H1 (cell line): Measurements from ENCODE around the gene PIP4K2C. TPM values are rescaled to one million over a fixed set of nuclear protein-coding genes. Genes with fewer than 3 reads are reported as not detected.

Experiments used
- KDM4A ChIP-seq: IDR thresholded peaks from one replicate; pipeline ENCODE4 v1.7.1; 2012; ENCODE audit warnings: low read depth, mild to moderate bottlenecking, moderate library complexity, low read length, inconsistent platforms; ENCODE audit not compliant: severe bottlenecking
- KDM5A ChIP-seq: fragments of 200-600 bp; IDR thresholded peaks from 2 replicates; pipeline ENCODE4 v1.7.1; 2012; ENCODE audit warnings: mild to moderate bottlenecking, low read length, inconsistent platforms, mixed read lengths
- RBBP5 ChIP-seq: IDR thresholded peaks from 2 replicates; pipeline ENCODE4 v1.7.1; 2012; ENCODE audit warnings: low read depth, mild to moderate bottlenecking, inconsistent platforms, low read length, moderate library complexity, borderline replicate concordance
- SUZ12 ChIP-seq: fragments of 200-600 bp; sonication (generic); IDR thresholded peaks from 2 replicates; pipeline ENCODE4 v1.6.1; 2012; ENCODE audit warnings: mild to moderate bottlenecking, inconsistent platforms, low read length, moderate library complexity, mixed read lengths
- TAF7 ChIP-seq: optimal IDR thresholded peaks from 2 replicates; pipeline ENCODE3; 2011; ENCODE audit warnings: low read depth, mild to moderate bottlenecking, inconsistent platforms, low read length, moderate library complexity, borderline replicate concordance
- polyA plus RNA-seq, 7 experiments: library from polyadenylated mRNA; depleted of rRNA in 3 of 7; stranded (reverse) in 5 of 7; unstranded in 2 of 7; fragments of >200 nt in 5 of 7; fragments of 200-250 nt in 2 of 7; gene quantifications; 1 replicate in 5 of 7; 2 replicates in 1 of 7; 4 replicates in 1 of 7; pipeline versions ENCODE4 v1.2.1 to v1.2.3, GENCODE V29; 2011 to 2013; ENCODE audit warnings: missing spikeins in 2 of 7, mixed read lengths in 2 of 7
- total RNA-seq: library from RNA; stranded (reverse); fragmentation: NEBNext Ultra II Directional; extraction: Animal tissue kit (Norgen Biotek cat#: 25700); gene quantifications from 2 replicates; pipeline ENCODE4 v1.2.1, GENCODE V29; 2021
- TF ChIP-seq, protein P1 (sequence below), 3 experiments: IDR thresholded peaks; 1 replicate in 2 of 3; 2 replicates in 1 of 3; pipeline versions ENCODE4 v1.5.1 to v1.6.1; 2011; ENCODE audit warnings: low read length in 3 of 3, mild to moderate bottlenecking in 3 of 3, inconsistent platforms in 2 of 3, low read depth in 1 of 3, moderate library complexity in 1 of 3; ENCODE audit not compliant: insufficient read depth in 1 of 3; ENCODE audit errors: control extremely low read depth in 1 of 3

Gene PIP4K2C
- total and polyA plus RNA-seq, 2 of the 8 experiments (the other 6 are each of a cell fraction or from before 2014, with no cell fraction given) = 25.0 to 27.1 TPM

DNA sequence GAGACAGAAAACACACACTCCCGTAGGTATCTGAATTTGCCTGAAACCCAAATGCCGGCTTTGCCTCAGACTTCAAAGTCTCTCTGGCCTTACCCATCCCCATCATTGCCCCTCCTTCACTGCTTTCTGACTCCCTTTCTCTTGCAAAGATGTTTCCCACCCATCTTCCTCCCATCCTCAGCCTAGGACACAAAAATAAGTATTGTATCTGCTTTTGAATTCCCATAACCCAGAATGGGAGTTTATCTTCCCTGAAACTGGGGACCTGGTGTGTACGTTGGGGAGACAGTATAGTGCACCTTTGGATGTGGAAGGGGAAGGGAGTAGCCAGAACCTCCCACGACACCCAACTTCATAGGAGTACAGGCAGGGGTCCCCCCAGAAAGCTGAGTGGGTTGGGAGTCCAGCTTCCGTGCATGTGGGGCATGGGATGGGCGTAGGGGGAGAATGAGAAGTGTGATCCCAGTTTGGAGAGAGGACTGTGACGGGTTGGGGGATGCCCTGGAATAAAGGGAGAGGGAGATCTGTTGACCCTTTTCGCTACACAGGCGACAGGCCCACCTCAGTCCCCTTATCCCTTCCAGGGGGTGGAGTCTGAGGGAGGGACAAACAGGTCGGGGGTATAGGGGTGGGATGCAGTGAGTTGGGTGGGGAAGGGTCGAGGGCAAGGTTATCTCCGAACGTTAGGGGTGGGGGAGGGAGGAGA lies 41.6 kb upstream of the PIP4K2C start (continued):
- TF ChIP-seq KDM5A (no peak), TAF7 (no peak), RBBP5 (no peak), SUZ12 (no peak), KDM4A (no peak)
- TF ChIP-seq, protein P1, sequence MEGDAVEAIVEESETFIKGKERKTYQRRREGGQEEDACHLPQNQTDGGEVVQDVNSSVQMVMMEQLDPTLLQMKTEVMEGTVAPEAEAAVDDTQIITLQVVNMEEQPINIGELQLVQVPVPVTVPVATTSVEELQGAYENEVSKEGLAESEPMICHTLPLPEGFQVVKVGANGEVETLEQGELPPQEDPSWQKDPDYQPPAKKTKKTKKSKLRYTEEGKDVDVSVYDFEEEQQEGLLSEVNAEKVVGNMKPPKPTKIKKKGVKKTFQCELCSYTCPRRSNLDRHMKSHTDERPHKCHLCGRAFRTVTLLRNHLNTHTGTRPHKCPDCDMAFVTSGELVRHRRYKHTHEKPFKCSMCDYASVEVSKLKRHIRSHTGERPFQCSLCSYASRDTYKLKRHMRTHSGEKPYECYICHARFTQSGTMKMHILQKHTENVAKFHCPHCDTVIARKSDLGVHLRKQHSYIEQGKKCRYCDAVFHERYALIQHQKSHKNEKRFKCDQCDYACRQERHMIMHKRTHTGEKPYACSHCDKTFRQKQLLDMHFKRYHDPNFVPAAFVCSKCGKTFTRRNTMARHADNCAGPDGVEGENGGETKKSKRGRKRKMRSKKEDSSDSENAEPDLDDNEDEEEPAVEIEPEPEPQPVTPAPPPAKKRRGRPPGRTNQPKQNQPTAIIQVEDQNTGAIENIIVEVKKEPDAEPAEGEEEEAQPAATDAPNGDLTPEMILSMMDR (IDR thresholded peaks at IDR 0.05; ENCODE audit: control extremely low read depth in 1 of 3, insufficient read depth in 1 of 3, low read depth in 1 of 3, low read length in 3 of 3) = no peak
